Measurements from ENCODE around the gene GNAS.

GNAS gene

DNA sequence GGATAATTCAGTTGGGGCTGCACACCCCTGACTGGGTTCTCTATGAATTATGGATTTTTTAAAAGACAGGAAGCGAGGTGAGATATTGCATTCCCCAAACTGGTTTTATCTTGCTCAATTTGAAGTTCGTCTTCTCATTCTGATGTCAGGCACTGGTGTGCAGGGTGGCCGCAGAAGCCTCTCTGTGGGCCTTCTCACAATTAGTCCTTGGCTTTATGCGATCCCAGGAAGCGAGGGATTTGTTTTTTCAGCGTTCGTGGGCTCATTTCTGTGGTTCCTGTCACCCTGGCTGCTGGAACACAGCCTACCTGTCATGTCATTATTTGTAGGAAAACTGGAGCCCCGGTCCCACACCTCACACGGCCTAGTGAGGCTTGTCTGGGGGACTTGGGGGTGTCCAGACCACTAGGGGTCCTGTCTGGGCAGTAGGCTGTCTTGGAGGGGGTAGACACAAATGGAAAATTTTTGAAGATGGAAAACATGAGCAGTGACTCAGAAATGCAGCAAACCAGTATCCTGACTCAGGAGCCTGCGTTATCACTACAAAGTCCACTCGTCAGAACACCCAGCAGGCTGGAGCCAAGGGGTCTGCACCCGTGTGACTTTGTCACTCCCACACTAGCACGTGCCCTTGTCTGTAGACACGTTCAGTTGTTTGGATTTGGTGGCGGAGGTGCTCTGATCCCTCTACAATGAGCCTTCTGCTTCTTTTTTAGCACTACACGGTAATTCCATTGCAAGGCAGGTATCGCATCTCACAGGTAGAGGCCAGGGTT, 44.1 kb upstream of the GNAS start:
- no peaks in the 10 kb centered on the region for H3K9me2 ChIP-seq (replicated peaks; ENCODE audit: control insufficient read depth, low read length)
- H4K20me1 ChIP-seq (ENCODE audit: control insufficient read depth, insufficient read depth, low read depth, low read length): no peaks in the 10 kb centered on the region
- H3K4me2 ChIP-seq (ENCODE audit: low read length): no peak overlapping the region
- H3K27ac ChIP-seq (ENCODE audit: low read depth, low read length): no peak overlapping the region
- H3F3A ChIP-seq (ENCODE audit: control insufficient read depth, insufficient read depth): no peaks in the 10 kb centered on the region
- no peaks in the 10 kb centered on the region for H3K36me3 ChIP-seq (ENCODE audit: control insufficient read depth, low read length)
- TF ChIP-seq EZH2phosphoT487 (IDR thresholded peaks at IDR 0.05; ENCODE audit: borderline replicate concordance, low read length): no peak
- TF ChIP-seq, protein P1, sequence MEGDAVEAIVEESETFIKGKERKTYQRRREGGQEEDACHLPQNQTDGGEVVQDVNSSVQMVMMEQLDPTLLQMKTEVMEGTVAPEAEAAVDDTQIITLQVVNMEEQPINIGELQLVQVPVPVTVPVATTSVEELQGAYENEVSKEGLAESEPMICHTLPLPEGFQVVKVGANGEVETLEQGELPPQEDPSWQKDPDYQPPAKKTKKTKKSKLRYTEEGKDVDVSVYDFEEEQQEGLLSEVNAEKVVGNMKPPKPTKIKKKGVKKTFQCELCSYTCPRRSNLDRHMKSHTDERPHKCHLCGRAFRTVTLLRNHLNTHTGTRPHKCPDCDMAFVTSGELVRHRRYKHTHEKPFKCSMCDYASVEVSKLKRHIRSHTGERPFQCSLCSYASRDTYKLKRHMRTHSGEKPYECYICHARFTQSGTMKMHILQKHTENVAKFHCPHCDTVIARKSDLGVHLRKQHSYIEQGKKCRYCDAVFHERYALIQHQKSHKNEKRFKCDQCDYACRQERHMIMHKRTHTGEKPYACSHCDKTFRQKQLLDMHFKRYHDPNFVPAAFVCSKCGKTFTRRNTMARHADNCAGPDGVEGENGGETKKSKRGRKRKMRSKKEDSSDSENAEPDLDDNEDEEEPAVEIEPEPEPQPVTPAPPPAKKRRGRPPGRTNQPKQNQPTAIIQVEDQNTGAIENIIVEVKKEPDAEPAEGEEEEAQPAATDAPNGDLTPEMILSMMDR (IDR thresholded peaks at IDR 0.05; ENCODE audit: low read depth, low read length, poor library complexity, severe bottlenecking): no peak
- no peak overlapping the region for H3K4me3 ChIP-seq (ENCODE audit: low read length)
- H3K79me2 ChIP-seq (ENCODE audit: control insufficient read depth, low read length): no peaks in the 10 kb centered on the region
- no peaks in the 10 kb centered on the region for H3K9me3 ChIP-seq (ENCODE audit: control insufficient read depth, insufficient read depth, low read length)
- no peaks in the 10 kb centered on the region for H3K4me1 ChIP-seq (ENCODE audit: control insufficient read depth, low read length)
- H3K27me3 ChIP-seq (ENCODE audit: control insufficient read depth, low read length): 0 out of 2 replicates have a peak, but pooled peaks cover 4% of the 10 kb centered on the region

DNA sequence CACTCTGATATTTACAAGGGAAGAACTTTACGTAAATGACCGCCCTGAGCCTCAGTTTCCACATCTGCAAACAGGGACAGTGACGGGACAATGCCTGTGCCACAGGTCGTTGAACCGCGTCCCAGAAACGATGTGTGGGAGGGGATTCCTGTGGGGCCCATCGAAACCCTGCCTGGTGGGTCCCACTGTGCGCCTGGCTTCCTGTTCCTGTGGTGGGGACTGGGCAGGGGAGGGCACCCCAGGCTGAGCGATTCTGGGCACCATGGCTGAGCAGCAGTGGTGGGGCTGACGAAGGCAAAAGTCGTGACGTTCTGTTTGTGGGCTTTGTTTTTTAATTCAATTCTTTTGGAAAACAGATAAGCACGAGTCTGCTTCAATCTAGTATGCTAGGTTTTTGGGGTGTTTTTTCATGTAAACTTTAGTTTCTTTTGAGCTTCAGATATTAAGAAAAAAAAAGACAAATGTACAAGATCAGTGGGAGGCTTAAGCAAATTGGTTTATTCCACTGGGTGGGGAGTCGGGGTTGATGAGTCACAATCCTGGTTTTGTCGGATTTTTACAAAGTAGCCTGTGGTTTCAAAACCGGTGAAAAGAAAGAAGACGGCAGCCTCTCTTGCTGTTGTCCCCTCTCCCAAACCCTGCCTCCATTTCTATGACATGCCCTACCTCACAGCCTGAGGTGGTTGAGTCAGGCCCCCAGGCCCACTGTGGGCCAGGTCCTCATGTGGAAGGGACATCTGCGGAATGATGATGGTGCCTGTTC, 42.2 kb upstream of the GNAS start:
- H3F3A ChIP-seq (ENCODE audit: control insufficient read depth, insufficient read depth): no peaks in the 10 kb centered on the region
- TF ChIP-seq, protein P1 (IDR thresholded peaks at IDR 0.05; ENCODE audit: low read depth, low read length, poor library complexity, severe bottlenecking): no peak
- no peak for TF ChIP-seq EZH2phosphoT487 (IDR thresholded peaks at IDR 0.05; ENCODE audit: borderline replicate concordance, low read length)
- H3K9me3 ChIP-seq (ENCODE audit: control insufficient read depth, insufficient read depth, low read length): no peaks in the 10 kb centered on the region
- H3K79me2 ChIP-seq (ENCODE audit: control insufficient read depth, low read length): no peaks in the 10 kb centered on the region
- H3K4me1 ChIP-seq (ENCODE audit: control insufficient read depth, low read length): no peaks in the 10 kb centered on the region
- H3K4me3 ChIP-seq (ENCODE audit: low read length): no peak overlapping the region
- no peak overlapping the region for H3K4me2 ChIP-seq (ENCODE audit: low read length)
- H3K27me3 ChIP-seq (ENCODE audit: control insufficient read depth, low read length): 0 out of 2 replicates have a peak, but pooled peaks cover 4% of the 10 kb centered on the region
- no peak overlapping the region for H3K27ac ChIP-seq (ENCODE audit: low read depth, low read length)
- no peaks in the 10 kb centered on the region for H4K20me1 ChIP-seq (ENCODE audit: control insufficient read depth, insufficient read depth, low read depth, low read length)
- no peaks in the 10 kb centered on the region for H3K9me2 ChIP-seq (replicated peaks; ENCODE audit: control insufficient read depth, low read length)
- H3K36me3 ChIP-seq (ENCODE audit: control insufficient read depth, low read length): no peaks in the 10 kb centered on the region

DNA sequence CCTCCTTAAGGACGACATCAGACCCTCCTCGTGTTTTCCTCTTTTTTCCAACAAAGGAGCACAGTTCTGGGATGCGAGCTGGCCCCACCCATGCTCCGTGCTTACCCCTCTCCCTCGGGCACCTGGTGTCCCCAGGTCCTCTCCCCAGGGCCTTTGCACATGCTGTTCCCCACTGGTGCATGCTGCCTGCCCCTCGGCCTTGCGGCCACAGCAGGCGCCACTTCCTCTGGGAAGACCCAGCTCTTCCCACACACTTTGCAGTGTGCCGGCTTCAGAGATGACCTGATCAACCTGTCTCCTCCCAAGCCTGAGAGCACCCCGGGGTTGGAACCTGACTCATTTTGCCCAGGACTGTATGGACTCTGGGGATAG, 41.7 kb upstream of the GNAS start:
- Histone ChIP-seq H3K9me2 (replicated peaks; ENCODE audit: control insufficient read depth, low read length) (no peaks in the 10 kb centered on the region), H4K20me1 (ENCODE audit: control insufficient read depth, insufficient read depth, low read depth, low read length) (no peaks in the 10 kb centered on the region), H3K79me2 (ENCODE audit: control insufficient read depth, low read length) (no peaks in the 10 kb centered on the region), H3K4me2 (ENCODE audit: low read length) (no peak overlapping the region), H3K4me1 (ENCODE audit: control insufficient read depth, low read length) (no peaks in the 10 kb centered on the region), H3K4me3 (ENCODE audit: low read length) (no peak overlapping the region), H3K9me3 (ENCODE audit: control insufficient read depth, insufficient read depth, low read length) (no peaks in the 10 kb centered on the region), H3K27ac (ENCODE audit: low read depth, low read length) (no peak overlapping the region), H3F3A (ENCODE audit: control insufficient read depth, insufficient read depth) (no peaks in the 10 kb centered on the region), H3K27me3 (ENCODE audit: control insufficient read depth, low read length) (0 out of 2 replicates have a peak, but pooled peaks cover 4% of the 10 kb centered on the region), H3K36me3 (ENCODE audit: control insufficient read depth, low read length) (no peaks in the 10 kb centered on the region)
- TF ChIP-seq EZH2phosphoT487 (IDR thresholded peaks at IDR 0.05; ENCODE audit: borderline replicate concordance, low read length): no peak
- TF ChIP-seq, protein P1 (IDR thresholded peaks at IDR 0.05; ENCODE audit: low read depth, low read length, poor library complexity, severe bottlenecking): no peak

Data from DOHH2 (cell line).